ENCODE results near the gene SLC46A1.

Gene SLC46A1

GRCh38 chr17:28398280-28398981 is 7.6 kb downstream of the SLC46A1 start:
- H3K27ac ChIP-seq = no peak overlapping the region
- TF ChIP-seq, protein P1, sequence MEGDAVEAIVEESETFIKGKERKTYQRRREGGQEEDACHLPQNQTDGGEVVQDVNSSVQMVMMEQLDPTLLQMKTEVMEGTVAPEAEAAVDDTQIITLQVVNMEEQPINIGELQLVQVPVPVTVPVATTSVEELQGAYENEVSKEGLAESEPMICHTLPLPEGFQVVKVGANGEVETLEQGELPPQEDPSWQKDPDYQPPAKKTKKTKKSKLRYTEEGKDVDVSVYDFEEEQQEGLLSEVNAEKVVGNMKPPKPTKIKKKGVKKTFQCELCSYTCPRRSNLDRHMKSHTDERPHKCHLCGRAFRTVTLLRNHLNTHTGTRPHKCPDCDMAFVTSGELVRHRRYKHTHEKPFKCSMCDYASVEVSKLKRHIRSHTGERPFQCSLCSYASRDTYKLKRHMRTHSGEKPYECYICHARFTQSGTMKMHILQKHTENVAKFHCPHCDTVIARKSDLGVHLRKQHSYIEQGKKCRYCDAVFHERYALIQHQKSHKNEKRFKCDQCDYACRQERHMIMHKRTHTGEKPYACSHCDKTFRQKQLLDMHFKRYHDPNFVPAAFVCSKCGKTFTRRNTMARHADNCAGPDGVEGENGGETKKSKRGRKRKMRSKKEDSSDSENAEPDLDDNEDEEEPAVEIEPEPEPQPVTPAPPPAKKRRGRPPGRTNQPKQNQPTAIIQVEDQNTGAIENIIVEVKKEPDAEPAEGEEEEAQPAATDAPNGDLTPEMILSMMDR (conservative IDR thresholded peaks at IDR 0.05; ENCODE audit: low read depth, low read length) = no peak
- H3K36me3 ChIP-seq (ENCODE audit: insufficient read depth) = no peaks in the 10 kb centered on the region
- H3K27me3 ChIP-seq (ENCODE audit: insufficient read depth, low read depth) = no peaks in the 10 kb centered on the region
- H3K4me1 ChIP-seq (ENCODE audit: low read depth, poor library complexity, severe bottlenecking) = no peaks in the 10 kb centered on the region
- no peak overlapping the region for H3K4me3 ChIP-seq (IDR thresholded peaks at IDR 0.05; ENCODE audit: insufficient read depth, low read depth, low read length)
- H3K4me2 ChIP-seq = no peak overlapping the region
- H2AFZ ChIP-seq (ENCODE audit: low read depth) = no peak overlapping the region
- no peaks in the 10 kb centered on the region for H4K20me1 ChIP-seq (ENCODE audit: insufficient read depth)
- no peaks in the 10 kb centered on the region for H3K79me2 ChIP-seq (ENCODE audit: insufficient read depth, low read depth)
- no peak overlapping the region for H3K9ac ChIP-seq

DNA sequence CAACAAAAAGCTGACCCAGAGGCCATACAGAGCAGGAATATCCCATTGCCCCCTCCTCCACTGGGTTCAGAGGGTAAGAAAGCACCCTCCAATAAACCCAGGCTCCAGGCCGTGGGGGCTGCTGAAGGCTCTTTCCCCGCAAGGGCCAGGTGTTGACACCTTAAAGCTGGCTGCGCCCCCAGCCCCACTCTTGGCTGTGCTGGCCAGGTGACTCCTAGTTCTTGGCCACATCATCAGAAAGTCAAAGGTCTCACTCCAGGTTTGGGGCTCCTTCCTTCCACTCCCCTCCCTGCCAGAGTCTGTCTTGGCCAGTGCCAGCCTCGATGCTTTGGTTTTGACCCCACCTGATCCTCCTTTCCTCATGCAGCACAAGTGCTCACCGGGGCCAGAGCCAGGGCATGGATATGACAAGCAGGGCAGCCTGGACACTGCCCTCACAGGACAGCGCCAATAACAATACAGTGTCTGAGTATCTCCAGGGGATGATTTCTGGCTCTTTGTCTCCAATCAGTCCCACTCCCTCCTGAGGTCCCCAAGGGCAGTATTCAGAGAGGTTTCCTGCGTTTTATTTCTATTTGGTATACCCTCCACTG is 8.2 kb downstream of the SLC46A1 start:
- no peak overlapping the region for H3K4me3 ChIP-seq (IDR thresholded peaks at IDR 0.05; ENCODE audit: insufficient read depth, low read depth, low read length)
- H3K4me1 ChIP-seq (ENCODE audit: low read depth, poor library complexity, severe bottlenecking) = no peaks in the 10 kb centered on the region
- TF ChIP-seq, protein P1 (conservative IDR thresholded peaks at IDR 0.05; ENCODE audit: low read depth, low read length) = no peak
- H4K20me1 ChIP-seq (ENCODE audit: insufficient read depth) = no peaks in the 10 kb centered on the region
- H3K4me2 ChIP-seq = no peak overlapping the region
- no peaks in the 10 kb centered on the region for H3K36me3 ChIP-seq (ENCODE audit: insufficient read depth)
- no peaks in the 10 kb centered on the region for H3K27me3 ChIP-seq (ENCODE audit: insufficient read depth, low read depth)
- H3K27ac ChIP-seq = no peak overlapping the region
- no peak overlapping the region for H3K9ac ChIP-seq
- no peak overlapping the region for H2AFZ ChIP-seq (ENCODE audit: low read depth)
- H3K79me2 ChIP-seq (ENCODE audit: insufficient read depth, low read depth) = no peaks in the 10 kb centered on the region

DNA sequence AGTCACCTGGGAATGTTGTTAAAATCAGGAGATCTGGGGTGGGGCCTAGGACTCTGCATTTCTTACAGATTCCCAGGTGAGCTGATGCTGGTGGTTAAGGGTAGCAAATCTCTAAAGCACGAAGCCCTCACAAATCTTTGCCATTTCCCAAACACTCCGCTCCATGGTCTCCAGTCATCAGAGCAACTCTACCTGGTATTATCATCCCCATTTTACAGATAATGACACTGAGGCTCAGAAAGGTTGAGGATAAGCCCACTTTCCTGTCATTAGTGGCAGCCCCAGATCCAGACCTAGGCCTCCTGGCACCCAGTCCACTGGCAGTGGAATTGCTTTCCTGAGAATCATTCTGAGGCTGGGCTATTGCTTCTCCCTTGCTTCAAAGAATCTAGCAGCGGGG is 8.7 kb downstream of the SLC46A1 start:
- TF ChIP-seq, protein P1 (conservative IDR thresholded peaks at IDR 0.05; ENCODE audit: low read depth, low read length) = no peak
- Histone ChIP-seq H3K36me3 (ENCODE audit: insufficient read depth) (no peaks in the 10 kb centered on the region), H2AFZ (ENCODE audit: low read depth) (no peak overlapping the region), H3K27ac (no peak overlapping the region), H3K4me2 (no peak overlapping the region), H3K27me3 (ENCODE audit: insufficient read depth, low read depth) (no peaks in the 10 kb centered on the region), H3K79me2 (ENCODE audit: insufficient read depth, low read depth) (no peaks in the 10 kb centered on the region), H3K4me1 (ENCODE audit: low read depth, poor library complexity, severe bottlenecking) (no peaks in the 10 kb centered on the region), H4K20me1 (ENCODE audit: insufficient read depth) (no peaks in the 10 kb centered on the region), H3K9ac (no peak overlapping the region), H3K4me3 (IDR thresholded peaks at IDR 0.05; ENCODE audit: insufficient read depth, low read depth, low read length) (no peak overlapping the region)

- Histone ChIP-seq H3K36me3 (ENCODE audit: insufficient read depth) (no peaks in the 10 kb centered on the region), H3K4me3 (IDR thresholded peaks at IDR 0.05; ENCODE audit: insufficient read depth, low read depth, low read length) (no peak overlapping the region), H3K4me1 (ENCODE audit: low read depth, poor library complexity, severe bottlenecking) (no peaks in the 10 kb centered on the region), H3K9ac (no peak overlapping the region), H4K20me1 (ENCODE audit: insufficient read depth) (no peaks in the 10 kb centered on the region), H3K4me2 (no peak overlapping the region), H3K27ac (no peak overlapping the region), H3K79me2 (ENCODE audit: insufficient read depth, low read depth) (no peaks in the 10 kb centered on the region), H2AFZ (ENCODE audit: low read depth) (no peak overlapping the region), H3K27me3 (ENCODE audit: insufficient read depth, low read depth) (no peaks in the 10 kb centered on the region)
- TF ChIP-seq, protein P1 (conservative IDR thresholded peaks at IDR 0.05; ENCODE audit: low read depth, low read length) = no peak
These were observed 9.3 kb downstream of the SLC46A1 start for GRCh38 chr17:28396635-28397239.

All from KMS-11 (cell line).